ENCODE results near the gene CMKLR1.

The CMKLR1 gene

DNA sequence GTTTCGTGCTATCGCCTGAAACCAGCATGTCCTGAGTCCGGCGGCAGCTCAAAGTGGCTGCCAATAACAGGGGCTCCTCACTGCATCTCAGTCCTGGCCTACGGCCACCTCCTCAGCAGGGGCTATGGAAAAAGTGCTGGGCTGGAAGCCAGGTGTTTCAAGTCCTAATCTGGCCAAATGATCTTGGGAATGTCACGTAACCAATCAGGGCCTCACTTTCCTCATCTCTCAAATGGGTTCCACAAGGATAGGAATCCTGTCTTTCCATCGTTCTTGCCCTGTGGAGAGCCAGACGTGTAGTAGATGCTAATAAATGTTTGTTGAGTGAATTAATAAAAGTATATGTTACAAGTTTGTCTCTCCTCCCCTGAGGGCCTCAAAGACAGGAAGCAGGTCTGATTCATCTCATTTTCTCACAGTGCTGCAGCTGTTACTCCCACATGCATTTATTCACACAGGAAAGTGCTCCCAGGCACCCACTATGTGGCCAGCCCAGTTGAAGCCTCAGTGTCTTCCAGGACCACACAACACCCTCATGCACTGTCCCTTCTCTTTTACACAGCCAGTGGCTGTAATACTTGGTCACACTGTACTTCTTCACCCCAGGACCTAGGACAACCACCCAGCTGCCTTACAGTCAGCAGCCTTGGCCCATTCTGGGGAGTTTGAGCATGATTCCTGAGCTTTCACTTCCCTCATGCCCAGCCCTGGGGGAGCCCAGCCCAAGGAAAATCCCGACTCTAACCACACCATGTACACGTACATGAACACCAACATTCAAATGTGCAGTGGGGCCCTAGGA, 5.0 kb downstream of the CMKLR1 start:
- no peak for DNase-seq

DNA sequence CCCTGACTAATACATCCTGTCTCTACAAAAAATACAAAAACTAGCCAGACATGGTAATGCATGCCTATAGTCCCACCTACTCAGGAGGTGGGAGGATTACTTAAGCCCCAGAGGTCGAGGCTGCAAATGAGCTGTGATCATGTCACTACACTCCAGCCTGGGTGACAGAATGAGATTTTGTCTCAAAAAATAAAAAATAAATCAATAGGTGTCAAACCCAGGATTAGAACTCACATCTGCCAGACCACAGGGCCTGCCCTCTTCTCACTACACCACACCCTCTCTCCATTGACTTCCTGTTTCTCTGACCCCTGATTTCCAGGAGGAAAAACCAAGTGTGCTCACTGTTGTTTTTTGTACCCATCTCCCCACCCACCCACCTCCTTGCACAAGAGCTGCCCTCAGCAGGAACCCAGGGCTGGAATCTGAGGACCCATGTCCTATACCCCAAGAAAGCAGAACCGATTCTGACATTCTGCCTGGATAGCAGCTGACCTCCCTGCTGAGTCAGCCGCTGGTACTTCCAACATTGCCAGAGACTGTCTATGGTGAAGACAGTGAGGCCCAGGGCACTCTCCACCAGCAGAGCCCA, 6.2 kb downstream of the CMKLR1 start:
- no peak for DNase-seq

DNA sequence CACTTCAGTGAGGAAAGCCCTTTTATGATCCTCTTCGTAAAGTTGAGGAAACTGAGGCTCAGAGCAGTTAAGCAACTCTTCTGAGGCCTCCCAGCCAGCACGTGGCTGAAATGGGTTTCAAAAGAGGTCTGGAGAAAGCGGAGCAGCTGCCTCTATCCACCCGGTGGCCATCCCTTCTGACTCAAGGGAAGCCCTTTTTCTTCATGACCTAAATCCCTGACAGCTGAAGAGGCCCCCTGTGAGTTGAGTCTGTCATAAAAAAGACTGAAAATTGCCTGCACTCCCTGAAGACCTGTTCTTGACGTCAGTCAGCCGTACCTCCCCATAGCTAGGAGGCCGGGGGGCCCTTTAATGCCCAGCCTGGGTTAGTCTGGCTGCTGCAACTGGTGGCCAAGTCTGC, 10.7 kb downstream of the CMKLR1 start:
- no peak for DNase-seq

DNA sequence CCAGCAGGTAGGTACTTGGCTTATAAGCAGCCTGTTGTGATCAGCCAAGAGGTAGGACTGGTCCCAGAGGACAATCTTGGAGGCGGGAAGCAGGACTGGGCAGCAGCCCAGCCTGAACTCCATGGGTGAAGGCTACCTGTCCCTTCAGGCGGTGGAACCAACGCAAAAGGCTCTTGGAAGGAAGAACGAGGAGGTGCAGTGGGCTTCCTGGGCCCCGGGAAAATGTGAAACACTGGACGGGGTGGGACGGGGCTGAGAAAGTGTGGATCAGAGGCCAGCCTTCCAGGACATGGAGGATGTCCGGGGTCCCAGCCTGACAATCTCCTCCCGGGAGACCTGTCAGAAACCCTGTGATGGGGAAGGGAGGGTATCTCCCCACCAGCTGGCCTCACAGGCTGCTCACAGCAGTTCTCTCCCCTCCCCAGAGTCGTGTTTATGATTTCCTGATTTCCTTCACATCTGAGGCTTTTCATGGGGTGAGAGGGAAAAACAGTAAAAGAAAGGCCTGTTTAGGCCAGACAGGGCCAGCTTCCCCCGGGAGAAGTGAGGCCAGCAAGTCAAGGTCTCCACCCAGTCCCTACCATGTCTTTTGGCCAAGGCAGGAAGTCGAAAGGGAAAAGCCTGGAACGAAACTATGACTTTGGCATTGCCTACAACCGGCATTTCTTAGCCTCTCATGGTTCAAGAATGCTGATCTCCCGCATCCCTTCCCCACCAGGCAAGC, 11.3 kb downstream of the CMKLR1 start:
- no peak for DNase-seq

DNA sequence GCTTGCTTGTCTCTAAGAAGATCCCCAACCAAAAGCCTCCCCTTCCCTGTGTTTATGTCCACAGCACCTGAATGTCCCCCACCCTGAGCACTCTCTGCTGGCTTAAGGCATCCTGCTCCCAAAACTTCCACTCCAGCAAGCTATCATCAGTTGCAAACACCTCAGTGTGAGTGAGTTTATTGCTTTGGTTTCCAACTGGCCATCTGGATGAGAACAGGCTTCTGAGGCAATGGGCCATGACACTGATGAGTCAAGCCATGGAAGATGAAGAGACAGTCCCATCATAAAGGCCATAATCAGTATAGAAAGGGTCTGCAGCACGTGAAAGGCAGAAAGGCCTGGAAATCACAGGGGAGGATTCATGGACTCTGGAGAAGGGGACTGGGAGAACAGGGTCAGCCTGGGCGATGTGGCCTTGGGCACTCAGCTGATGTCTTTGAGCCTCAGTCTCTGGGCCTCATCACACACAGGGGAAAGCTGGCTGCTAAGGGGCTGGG, 12.8 kb downstream of the CMKLR1 start:
- DNase-seq, result no peak

DNA sequence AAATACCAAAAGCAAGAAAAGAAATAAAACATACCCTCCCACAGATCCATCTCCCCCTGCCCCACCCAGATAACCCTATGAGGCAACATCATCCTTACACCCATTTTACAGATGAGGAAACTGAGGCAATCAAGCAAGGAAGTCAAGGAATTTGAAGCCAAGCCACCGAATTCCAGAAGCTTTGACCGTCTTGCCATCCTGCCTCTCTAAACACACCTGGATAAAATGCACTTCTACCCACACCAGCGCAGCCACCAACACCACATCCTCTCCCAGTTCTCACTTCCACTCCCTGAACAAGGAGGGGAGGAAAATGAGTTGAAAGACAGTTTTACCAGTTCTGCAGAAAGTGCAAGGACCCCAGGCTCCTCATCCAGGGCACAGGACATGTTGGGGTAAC, 13.6 kb downstream of the CMKLR1 start:
- no peak for DNase-seq

DNA sequence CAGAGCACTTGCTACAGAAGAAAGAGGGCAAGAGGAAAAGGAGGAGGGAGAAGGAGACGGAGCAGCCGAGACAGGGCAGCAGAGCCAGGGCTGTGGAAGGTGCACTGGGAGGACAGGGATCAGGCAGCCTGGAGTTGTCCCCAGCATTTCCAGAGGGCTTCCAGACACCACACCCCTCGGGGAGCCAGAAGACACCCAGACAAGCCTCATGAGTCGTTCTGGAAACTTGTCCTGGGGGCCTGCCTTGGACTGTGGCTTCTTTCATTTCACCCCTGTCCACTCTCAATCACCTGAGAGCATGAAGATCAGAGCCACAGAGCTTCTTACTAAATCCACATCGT, 14.1 kb downstream of the CMKLR1 start:
- no peak for DNase-seq

DNA sequence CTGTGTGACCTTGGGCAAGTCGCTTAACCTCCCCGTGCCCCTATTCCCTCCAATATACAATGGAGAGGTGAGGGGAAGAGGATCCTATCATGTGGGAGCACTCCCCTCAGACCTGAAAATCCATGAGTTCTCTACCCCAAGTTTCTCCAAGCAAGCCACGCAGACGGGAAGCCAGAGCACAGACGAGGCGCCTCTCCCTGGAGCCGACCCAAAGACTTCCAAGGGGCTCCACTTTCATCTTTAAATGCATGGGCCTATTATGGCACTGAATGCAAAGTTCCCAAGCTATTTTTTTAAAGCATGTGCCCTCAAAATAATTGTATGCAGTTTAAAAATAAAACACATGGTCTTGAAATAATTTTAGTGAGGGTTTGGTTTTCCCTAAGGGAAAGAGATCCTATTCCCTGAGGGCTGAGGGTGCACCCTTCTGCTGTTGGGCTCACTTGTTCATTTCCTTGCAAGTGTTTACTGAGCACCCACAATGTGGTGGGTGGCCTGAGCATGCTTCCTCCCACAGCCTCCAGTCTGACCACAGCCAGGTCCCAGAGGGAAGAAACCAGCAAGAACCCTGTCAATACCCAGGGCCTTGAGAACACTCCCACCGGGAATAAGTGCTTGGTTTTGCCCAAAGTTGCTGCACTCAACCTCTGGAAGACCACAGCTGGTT, 14.6 kb downstream of the CMKLR1 start:
- DNase-seq, result no peak

DNA sequence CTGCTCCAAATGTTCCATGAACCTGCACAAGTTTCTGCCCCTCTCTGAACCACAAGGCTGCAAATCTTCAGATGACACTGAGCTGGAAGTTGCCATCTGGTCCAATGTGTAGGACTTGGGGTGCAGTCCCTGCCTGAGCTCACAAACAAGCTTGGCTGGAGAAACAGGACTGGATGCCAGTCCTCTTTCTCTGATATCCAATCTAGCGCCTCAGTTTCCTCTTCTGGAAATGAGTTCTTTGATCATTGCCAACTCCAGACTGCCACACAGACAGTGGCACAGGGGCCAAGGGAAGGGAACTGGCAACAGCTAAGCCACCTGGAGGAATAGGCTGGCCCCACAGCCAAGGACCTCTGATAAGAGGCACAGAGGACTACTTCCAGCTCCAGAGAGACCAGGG, 15.5 kb downstream of the CMKLR1 start:
- DNase-seq, result no peak

DNA sequence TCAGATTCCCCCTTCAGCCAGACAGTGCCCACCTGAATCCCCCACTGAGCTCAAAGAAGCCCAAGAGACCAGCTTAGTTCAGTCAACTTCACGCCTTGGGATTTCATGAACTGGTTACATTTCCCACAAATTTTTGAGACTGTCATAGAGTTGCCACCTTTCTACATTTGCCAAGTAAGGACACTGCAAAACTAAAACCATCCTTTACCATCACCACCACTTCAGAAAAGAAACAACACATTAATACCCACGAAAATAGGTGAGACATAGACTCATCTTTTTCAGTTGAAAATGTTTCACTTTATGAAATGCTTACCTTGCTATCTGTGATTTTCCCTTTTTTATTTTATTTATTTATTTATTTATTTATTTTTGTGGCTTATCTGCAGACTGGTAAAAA, 16.1 kb downstream of the CMKLR1 start:
- no peak for DNase-seq

DNA sequence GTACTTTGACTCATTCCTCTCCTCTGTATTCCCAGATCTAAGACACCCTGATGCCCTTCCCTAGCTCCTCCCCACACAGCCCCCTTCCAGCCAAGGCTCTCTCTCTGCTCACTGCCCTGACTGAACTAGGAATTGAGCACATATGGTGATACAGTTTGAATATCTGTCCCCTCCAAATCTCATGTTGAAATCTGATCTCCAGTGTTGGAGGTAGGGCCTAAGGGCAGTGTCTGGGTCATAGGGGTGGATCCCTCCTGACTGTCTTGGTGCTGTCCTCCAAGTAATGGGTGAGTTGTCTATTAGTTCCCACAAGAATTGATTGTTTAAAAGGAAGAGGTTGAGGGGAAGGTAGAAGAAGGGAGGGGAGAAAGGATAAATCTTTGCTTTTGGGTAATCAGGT, 17.4 kb downstream of the CMKLR1 start:
- no peak for DNase-seq

DNA sequence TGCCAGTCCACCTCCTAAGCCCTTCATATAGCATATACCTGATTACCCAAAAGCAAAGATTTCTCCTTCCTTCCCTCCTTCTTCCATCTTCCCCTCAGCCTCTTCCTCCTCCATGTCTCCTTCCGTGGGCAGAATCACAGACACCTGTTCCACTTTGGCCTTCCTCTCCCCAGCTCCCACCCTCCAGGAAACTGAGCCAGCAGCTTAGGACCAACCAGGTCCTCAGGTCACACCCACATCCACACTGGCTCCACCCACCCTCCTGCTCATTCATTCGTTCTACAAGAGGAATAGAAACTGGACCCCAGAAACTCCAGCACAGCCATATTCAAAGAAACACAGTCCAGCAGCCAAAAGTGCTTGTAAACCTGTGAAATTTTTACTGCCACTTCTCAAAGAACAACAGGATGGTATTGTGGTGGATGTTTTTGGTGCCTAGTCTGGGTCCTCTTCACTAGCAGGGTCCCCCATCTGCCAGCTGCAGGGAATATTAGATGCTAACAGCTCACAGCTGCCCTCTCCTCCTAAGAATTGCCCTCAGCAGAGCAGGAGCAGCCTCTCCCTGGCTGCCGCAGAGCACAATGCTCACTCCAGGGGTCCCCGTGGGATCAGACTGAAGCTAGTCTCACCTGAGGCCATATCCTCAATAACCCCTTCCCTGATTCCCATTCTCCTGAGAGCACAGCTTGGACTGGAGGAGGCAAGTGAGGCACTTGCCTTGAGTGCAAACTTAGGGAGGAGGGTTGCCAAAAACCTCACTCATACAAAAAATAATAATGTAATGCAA, 18.4 kb downstream of the CMKLR1 start:
- no peak for DNase-seq

DNA sequence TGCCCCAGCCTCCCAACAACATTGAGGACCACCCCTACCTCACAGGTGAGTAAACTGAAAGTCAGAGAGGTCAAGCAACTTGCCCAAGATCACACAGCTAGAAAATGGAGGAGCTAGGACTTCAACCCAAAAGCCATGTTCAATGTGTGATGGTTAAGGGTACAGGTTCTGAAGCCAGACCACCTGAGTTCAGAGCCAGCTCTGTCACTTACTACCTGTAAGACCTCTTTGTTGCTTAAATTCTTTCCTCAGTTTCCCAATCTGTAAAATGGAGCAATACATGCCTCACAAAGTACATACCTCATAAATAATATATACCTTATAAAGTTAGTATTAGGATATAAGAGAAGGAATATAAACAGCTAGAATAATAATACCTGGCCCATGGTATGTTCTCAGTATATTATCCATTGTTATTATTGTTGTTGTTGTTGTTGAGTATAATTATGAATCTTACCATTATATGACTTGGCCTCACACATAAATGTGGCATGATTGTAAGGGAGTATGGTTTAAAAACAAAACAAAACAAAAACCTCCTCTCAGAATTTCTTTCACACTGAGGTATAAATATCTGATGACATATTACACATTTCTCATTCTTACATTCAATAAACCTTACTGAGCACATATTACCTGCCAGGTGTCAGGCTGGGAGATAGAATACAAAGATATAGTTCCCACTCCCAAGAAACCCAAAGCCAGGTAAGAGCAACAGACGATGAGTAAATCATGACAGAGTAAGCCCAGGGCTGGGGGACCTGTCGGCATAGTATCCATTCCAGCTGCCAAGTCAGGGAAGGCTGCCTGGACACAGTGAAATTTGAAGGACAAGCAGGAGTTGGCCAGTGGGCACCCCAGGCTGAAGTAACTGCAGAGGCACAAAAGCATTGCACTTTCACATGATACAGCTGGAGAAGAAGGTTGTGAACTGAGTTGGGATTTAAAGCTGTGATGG, 19.6 kb downstream of the CMKLR1 start:
- DNase-seq, result no peak

DNA sequence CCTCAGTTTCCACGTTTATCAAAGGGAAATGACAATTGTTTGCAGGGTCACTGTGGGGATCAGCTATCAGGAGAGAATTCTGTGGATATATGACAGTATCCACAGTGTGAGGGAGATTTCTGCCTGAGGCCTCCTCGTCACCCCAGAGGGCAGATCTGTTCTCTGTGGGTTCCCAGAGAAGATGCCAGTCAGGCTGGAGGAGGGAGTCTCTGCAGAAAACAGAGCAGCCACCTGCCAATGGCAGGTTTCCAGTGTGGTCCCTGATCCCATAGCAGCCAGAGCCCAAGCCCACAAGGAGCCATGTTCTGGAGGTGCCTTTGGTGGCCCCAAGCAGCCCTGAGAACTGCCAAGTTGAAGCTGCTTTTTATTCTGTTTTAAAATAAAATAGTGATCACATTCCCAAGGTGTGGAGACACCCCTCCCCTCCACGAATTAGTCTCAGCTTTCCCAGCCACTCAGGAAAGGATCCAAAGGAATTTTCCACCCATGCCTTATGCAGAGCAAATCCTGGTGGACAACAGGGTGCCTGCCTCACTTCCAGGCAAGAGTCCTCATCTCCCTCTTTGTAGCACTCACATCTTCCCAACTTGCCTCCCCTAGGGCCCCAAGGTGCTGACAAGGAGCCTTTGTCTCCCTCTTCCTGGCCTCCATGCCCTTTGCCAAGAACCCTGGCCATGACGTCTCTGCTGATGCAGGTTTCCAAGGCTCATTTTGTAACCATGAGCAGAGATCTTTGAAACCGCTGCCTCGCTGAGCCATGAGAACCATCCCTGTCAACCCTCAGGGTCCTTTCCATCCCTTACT, 20.4 kb downstream of the CMKLR1 start:
- no peak for DNase-seq

DNA sequence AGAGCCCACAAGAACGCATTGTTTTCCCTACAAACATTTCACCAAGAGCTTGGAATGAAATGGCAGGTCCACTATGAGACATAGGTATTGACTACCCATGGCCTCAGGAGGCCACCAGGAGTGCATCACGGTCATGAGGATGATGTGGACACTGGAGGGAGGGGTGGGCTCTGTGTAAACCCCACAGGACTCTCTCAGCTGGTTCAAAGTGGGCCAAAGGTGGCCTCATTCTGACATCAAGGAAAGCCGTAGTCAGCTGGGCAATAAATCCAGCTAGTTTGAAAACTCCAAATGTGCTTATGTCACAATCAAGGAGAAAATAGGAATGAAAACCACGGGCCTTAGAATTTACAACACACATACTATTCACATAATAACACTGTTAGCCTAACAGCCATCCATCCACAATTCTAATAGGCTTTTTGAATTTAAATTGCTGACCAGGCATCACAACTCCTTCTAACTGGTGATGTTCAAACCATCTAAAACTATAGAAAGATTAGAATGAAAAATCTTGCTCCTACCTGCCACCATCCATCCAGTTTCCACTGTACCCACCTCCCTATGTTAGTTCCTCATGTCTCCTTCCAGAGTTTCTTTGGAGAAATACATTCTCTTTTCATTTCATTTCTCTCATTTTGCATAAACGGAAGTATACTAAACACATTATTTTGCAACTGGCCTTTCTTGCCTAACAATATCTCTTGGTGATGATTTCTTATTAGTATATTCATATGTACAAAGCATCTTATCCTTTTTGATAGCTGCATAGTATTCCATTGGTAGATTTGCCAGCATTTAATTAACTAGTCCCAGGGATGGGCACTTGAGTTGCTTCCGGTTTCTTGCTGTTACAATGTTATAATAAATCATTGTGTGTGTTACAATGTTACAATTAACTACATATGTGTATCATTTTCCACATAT, 21.5 kb downstream of the CMKLR1 start:
- DNase-seq, result no peak

DNA sequence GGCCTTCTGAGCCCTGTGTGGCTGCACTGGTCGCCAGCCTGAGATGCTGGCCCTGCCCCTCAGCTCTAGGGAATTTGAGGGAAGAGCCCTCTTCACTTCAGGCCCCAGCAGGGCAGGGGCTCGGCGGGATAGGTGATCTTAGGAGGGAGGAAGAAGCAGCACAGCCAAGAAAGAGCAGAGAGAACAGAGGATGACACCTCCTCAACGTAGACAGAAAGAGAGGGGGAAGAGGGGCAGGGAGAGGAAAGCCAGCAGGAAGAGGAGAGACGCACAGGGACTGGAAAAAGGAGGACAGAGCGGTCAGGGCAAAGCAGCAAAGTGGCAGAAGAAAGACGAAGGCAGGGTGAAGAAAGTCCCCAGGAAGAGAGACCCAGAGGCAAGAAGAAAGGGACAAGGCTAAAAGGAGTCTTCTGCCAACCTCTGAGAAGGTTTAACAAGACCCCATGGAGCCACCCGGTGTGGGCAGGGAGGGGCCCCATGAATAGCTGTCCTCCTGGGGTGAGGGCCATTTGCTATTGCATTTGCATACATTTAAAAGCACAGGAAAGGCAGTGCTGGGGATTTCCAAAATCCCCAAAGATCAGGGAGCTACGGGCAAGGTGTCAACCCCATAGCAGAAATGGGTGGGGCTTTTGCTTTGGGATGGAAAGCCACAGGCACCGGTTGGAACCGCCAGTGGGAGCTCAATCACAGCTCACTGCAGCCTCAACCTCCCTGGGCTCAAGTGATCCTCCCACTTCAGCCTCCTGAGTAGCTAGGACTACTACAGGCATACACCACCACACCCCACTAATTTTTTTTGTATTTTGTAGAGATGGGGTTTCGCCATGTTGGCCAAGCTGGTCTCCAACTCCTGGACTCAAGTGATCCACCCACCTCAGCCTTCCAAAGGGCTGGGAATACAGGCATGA, 22.7 kb downstream of the CMKLR1 start:
- DNase-seq, result no peak

DNA sequence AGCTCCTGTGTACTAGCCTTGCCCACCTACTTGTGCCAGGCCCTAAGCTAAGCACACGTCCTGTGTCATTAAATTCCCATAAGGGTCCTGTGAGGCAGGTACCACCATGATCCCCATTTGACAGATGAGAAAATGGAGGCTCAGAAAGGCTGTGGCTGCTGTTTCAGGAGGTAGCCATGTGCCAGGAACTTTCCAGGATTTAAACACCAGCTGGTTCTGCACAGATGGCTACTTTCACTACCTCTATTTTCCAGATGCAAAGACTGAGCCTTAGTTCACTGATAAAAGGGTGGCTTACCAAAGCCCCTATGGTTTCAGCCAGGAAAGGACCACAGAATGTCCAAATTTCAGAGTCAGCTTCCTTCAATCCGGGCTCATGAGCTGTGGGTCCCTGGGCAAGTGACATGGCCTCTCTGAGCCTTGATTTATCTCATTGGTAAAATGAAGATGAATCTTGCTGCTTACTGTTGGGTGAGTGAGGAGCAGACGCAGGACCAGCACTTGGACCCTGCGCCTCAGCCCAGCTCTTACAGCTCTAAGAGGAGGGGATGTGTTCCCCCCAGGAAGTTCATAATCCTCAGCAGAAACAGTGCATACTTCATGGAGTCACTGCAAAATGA, 23.5 kb downstream of the CMKLR1 start:
- DNase-seq, result no peak

Measured in GF-D8 (cell line).